NCI-H2029 treated with DMSO at 0.1 percent for 48 hours (cell line): ENCODE data around the gene SPRR2A.
"Not testable (repeated sequence)": the region's sequence is repeated elsewhere in the genome, so short reads cannot be mapped to it uniquely, and the experiment has no call there.

Source experiments
- DNase-seq: peaks from one replicate; lab custom pipeline; 2025; lab: John Stamatoyannopoulos, UW

Gene SPRR2A

GRCh38 chr1:153024413-153024812, 32.9 kb downstream of the SPRR2A start:
- no peak for DNase-seq

GRCh38 chr1:153023109-153023508, 34.2 kb downstream of the SPRR2A start:
- DNase-seq = no peak

- DNase-seq = not testable (repeated sequence)
These were observed 35.0 kb downstream of the SPRR2A start for GRCh38 chr1:153022340-153022739.

GRCh38 chr1:153021829-153022228, 35.5 kb downstream of the SPRR2A start:
- not testable (repeated sequence) for DNase-seq

- not testable (repeated sequence) for DNase-seq
These were observed 46.0 kb downstream of the SPRR2A start for GRCh38 chr1:153011235-153011758.
